H9 (cell line): ENCODE results near the gene YJU2. TPM values are rescaled to one million over a fixed set of nuclear protein-coding genes. Genes with fewer than 3 reads are reported as not detected.
A peak's percentile ranks its signal among the peaks of the same experiment; 100 is the strongest.

Experiments
- DNase-seq: peaks from one replicate; pipeline ENCODE4 v3.0.0-alpha.2; 2017
- H2AFZ ChIP-seq: one replicate; pipeline ENCODE4 v1.6.1; 2013; ENCODE audit warnings: mild to moderate bottlenecking, low read length, control low read depth, moderate library complexity
- H2AK5ac ChIP-seq: 2 replicates; pipeline ENCODE4 v1.6.1; 2013; ENCODE audit warnings: low read length, control low read depth, mixed read lengths; ENCODE audit not compliant: insufficient read length
- H2BK120ac ChIP-seq: one replicate; pipeline ENCODE4 v1.6.1; 2013; ENCODE audit warnings: low read depth, mild to moderate bottlenecking, low read length, control low read depth, inconsistent platforms; ENCODE audit not compliant: poor library complexity, severe bottlenecking
- H2BK12ac ChIP-seq: 2 replicates; pipeline ENCODE4 v1.6.1; 2013; ENCODE audit warnings: low read length, control low read depth, mixed read lengths, low read depth; ENCODE audit not compliant: insufficient read length
- H2BK15ac ChIP-seq: 2 replicates; pipeline ENCODE4 v1.6.1; 2013; ENCODE audit warnings: low read depth, low read length, control low read depth
- H2BK20ac ChIP-seq: one replicate; pipeline ENCODE4 v1.6.1; 2013; ENCODE audit warnings: low read depth, mild to moderate bottlenecking, low read length, control low read depth, inconsistent platforms; ENCODE audit not compliant: poor library complexity, severe bottlenecking
- H2BK5ac ChIP-seq: 2 replicates; pipeline ENCODE4 v1.6.1; 2013; ENCODE audit warnings: low read length, control low read depth, mixed read lengths; ENCODE audit not compliant: insufficient read length
- H3K14ac ChIP-seq: 2 replicates; pipeline ENCODE4 v1.6.1; 2013; ENCODE audit warnings: low read length, control low read depth; ENCODE audit not compliant: insufficient read depth
- H3K18ac ChIP-seq: 2 replicates; pipeline ENCODE4 v1.6.1; 2013; ENCODE audit warnings: low read depth, mild to moderate bottlenecking, mixed read lengths, low read length, control low read depth; ENCODE audit not compliant: insufficient read length
- H3K23ac ChIP-seq: 2 replicates; pipeline ENCODE4 v1.6.1; 2013; ENCODE audit warnings: low read length, control low read depth, mixed read lengths, low read depth; ENCODE audit not compliant: insufficient read length
- H3K23me2 ChIP-seq: 2 replicates; pipeline ENCODE4 v1.6.1; 2013; ENCODE audit warnings: low read depth, mild to moderate bottlenecking, mixed read lengths, low read length, control low read depth; ENCODE audit not compliant: insufficient read length, poor library complexity, severe bottlenecking
- H3K27ac ChIP-seq: 2 replicates; pipeline ENCODE4 v1.5.1; 2013; ENCODE audit warnings: low read length, control low read depth, mixed read lengths, low read depth; ENCODE audit not compliant: insufficient read length
- H3K27me3 ChIP-seq: 2 replicates; pipeline ENCODE4 v1.6.1; 2013; ENCODE audit warnings: low read length, control low read depth, inconsistent platforms; ENCODE audit not compliant: insufficient read depth
- H3K4ac ChIP-seq: 2 replicates; pipeline ENCODE4 v1.6.1; 2013; ENCODE audit warnings: low read depth, mild to moderate bottlenecking, control low read depth, inconsistent platforms, low read length, moderate library complexity
- H3K4me1 ChIP-seq: 2 replicates; pipeline ENCODE4 v1.6.1; 2013; ENCODE audit warnings: low read length, control low read depth, inconsistent platforms; ENCODE audit not compliant: insufficient read depth
- H3K4me2 ChIP-seq: 2 replicates; pipeline ENCODE4 v1.6.1; 2013; ENCODE audit warnings: low read length, control low read depth, mixed read lengths; ENCODE audit not compliant: insufficient read length, insufficient read depth
- H3K56ac ChIP-seq: 2 replicates; pipeline ENCODE4 v1.6.1; 2013; ENCODE audit warnings: low read depth, mild to moderate bottlenecking, mixed read lengths, low read length, control low read depth; ENCODE audit not compliant: insufficient read length
- H3K79me1 ChIP-seq: 2 replicates; pipeline ENCODE4 v1.6.1; 2013; ENCODE audit warnings: low read depth, mild to moderate bottlenecking, moderate library complexity, low read length, control low read depth, inconsistent platforms; ENCODE audit not compliant: insufficient read depth, poor library complexity, severe bottlenecking
- H3K79me2 ChIP-seq: 2 replicates; pipeline ENCODE4 v1.6.1; 2013; ENCODE audit warnings: low read length, control low read depth, inconsistent platforms; ENCODE audit not compliant: insufficient read depth
- H3K9ac ChIP-seq: 2 replicates; pipeline ENCODE4 v1.6.1; 2013; ENCODE audit warnings: low read length, control low read depth, mixed read lengths; ENCODE audit not compliant: insufficient read length; ENCODE audit errors: extremely low read depth
- H3K9me3 ChIP-seq: one replicate; pipeline ENCODE4 v1.6.1; 2013; ENCODE audit warnings: low read depth, low read length, inconsistent platforms; ENCODE audit not compliant: control insufficient read depth
- H3T11ph ChIP-seq: one replicate; pipeline ENCODE4 v1.6.1; 2013; ENCODE audit warnings: mild to moderate bottlenecking, low read length, control low read depth, inconsistent platforms
- H4K20me1 ChIP-seq: one replicate; pipeline ENCODE4 v1.6.1; 2013; ENCODE audit not compliant: control insufficient read depth, insufficient read length, insufficient read depth
- H4K5ac ChIP-seq: 2 replicates; pipeline ENCODE4 v1.6.1; 2013; ENCODE audit warnings: low read depth, mild to moderate bottlenecking, mixed read lengths, low read length, control low read depth; ENCODE audit not compliant: insufficient read length
- H4K8ac ChIP-seq: replicated peaks from 2 replicates; pipeline ENCODE4 v1.6.1; 2013; ENCODE audit warnings: low read length, control low read depth, mixed read lengths, low read depth; ENCODE audit not compliant: insufficient read length
- H4K91ac ChIP-seq: 2 replicates; pipeline ENCODE4 v1.6.1; 2013; ENCODE audit warnings: low read depth, mild to moderate bottlenecking, moderate library complexity, mixed read lengths, low read length, control low read depth; ENCODE audit not compliant: insufficient read length
- H3K27ac Mint-ChIP-seq, 3 experiments: 2 replicates in 2 of 3; 3 replicates in 1 of 3; pipeline ENCODE4 v1.8.0; 2020 to 2021; ENCODE audit warnings: mixed read lengths in 3 of 3, mild to moderate bottlenecking in 1 of 3, moderate library complexity in 1 of 3
- H3K27me3 Mint-ChIP-seq: 2 replicates; pipeline ENCODE4 v1.8.0; 2021; ENCODE audit warnings: low read depth, mild to moderate bottlenecking, moderate library complexity, mixed read lengths
- H3K36me3 Mint-ChIP-seq, 3 experiments: 2 replicates in 2 of 3; 3 replicates in 1 of 3; pipeline ENCODE4 v1.8.0; 2020 to 2021; ENCODE audit warnings: low read depth in 3 of 3, mixed read lengths in 3 of 3; ENCODE audit not compliant: insufficient read depth in 1 of 3
- H3K4me1 Mint-ChIP-seq, 2 experiments: 2 replicates each; pipeline ENCODE4 v1.8.0; 2020; ENCODE audit warnings: mixed read lengths in 2 of 2
- H3K4me3 Mint-ChIP-seq, 2 experiments: 2 replicates in 1 of 2; 3 replicates in 1 of 2; pipeline ENCODE4 v1.8.0; 2020 to 2021; ENCODE audit warnings: mild to moderate bottlenecking in 2 of 2, mixed read lengths in 2 of 2, moderate library complexity in 1 of 2
- H3K9me3 Mint-ChIP-seq, 2 experiments: 2 replicates in 1 of 2; 3 replicates in 1 of 2; pipeline ENCODE4 v1.8.0; 2020; ENCODE audit warnings: mild to moderate bottlenecking in 2 of 2, mixed read lengths in 2 of 2, moderate library complexity in 1 of 2
- CTCF ChIP-seq: fragments of 200-600 bp; sonication (generic); conservative IDR thresholded peaks from 3 replicates; pipeline ENCODE4 v1.8.0; 2021; ENCODE audit warnings: antibody characterized with exemption, mild to moderate bottlenecking
- WGBS: extraction: QIAGEN DNeasy Blood & Tissue Kit; methylation state at CpG from one replicate; pipeline ENCODE4 v1.1.7; 2013; ENCODE audit warnings: missing lambda C conversion rate, low lambda C conversion rate, mixed read lengths; ENCODE audit not compliant: insufficient read length; ENCODE audit errors: extremely low coverage; 5-methylcytosine and 5-hydroxymethylcytosine counted together
- total RNA-seq: library from RNA; stranded (reverse); gene quantifications from 2 replicates; pipeline ENCODE4 v1.2.1, GENCODE V29; 2021

The YJU2 gene
- total RNA-seq, 1 experiment from 2014 or later = 31.0 TPM

- Histone ChIP-seq H4K5ac (no peak overlapping the region), H3K18ac (no peak overlapping the region), H2BK20ac (no peak overlapping the region), H3K79me1 (no peaks in the 10 kb centered on the region), H3K4me1 (no peaks in the 10 kb centered on the region), H3K4ac (no peak overlapping the region), H3T11ph (no peak overlapping the region), H3K27me3 (peaks cover 3% of the 10 kb centered on the region; the same call in 1 of the 2 replicates), H3K4me2 (no peak overlapping the region), H3K9ac (no peak overlapping the region), H3K9me3 (no peaks in the 10 kb centered on the region), H2AK5ac (no peak overlapping the region), H4K91ac (no peak overlapping the region), H2BK15ac (no peak overlapping the region), H4K8ac (no peak overlapping the region), H2BK120ac (no peak overlapping the region), H2BK12ac (no peak overlapping the region), H2BK5ac (no peak overlapping the region), H3K14ac (no peak overlapping the region), H3K79me2 (no peaks in the 10 kb centered on the region), H4K20me1 (no peaks in the 10 kb centered on the region), H3K23ac (no peak overlapping the region), H3K56ac (no peak overlapping the region), H2AFZ (no peak overlapping the region), H3K27ac (no peak overlapping the region), H3K23me2 (no peaks in the 10 kb centered on the region)
- Mint-ChIP-seq H3K4me3 (peak overlapping the region; percentile 57 to 80), H3K9me3 (peaks cover 8 to 9% of the 10 kb centered on the region in 2 experiments; a peak in 3 of 5 replicates), H3K36me3 (no peaks in the 10 kb centered on the region; a peak in 3 of 7 replicates), H3K27me3 (peaks cover 82% of the 10 kb centered on the region), H3K4me1 (peaks cover 10 to 23% of the 10 kb centered on the region in 2 experiments), H3K27ac (no peak overlapping the region)
- no peak for DNase-seq
- TF ChIP-seq CTCF = no peak
- WGBS = no CpG with 5 or more reads among the region's 5 CpGs
Measured at GRCh38 chr19:4197228-4197624, 49.7 kb upstream of the YJU2 start.
